Activated naive CD4-positive, alpha-beta T cell treated with anti-CD3 and anti-CD28 coated beads, Interleukin-2, amount 50 U/mL, for 16 hours (primary cell): Measurements from ENCODE around the gene SLC37A1.

Source experiments
- DNase-seq: peaks from one replicate; pipeline ENCODE4 v3.0.0-alpha.2; 2020

The SLC37A1 gene

DNA sequence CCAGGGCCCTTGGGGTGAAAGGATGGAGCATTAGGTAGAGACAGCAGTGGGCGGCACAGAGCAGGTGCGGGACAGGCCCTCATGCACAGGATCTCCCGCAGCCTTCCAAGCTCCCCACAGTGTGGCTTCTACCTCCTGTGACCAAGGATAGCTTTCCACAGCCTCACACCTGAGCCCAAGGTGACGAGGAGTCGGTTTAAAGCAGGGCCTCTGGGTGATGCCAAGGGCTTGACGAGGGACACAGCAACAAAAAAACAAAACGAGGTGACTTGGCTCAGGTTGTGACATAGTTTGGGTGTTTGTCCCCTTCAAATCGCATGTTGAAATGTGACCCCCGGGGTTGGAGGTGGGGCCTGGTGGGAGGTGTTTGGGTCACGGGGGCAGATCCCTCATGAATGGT is 32.9 kb upstream of the SLC37A1 start:
- DNase-seq: no peak

DNA sequence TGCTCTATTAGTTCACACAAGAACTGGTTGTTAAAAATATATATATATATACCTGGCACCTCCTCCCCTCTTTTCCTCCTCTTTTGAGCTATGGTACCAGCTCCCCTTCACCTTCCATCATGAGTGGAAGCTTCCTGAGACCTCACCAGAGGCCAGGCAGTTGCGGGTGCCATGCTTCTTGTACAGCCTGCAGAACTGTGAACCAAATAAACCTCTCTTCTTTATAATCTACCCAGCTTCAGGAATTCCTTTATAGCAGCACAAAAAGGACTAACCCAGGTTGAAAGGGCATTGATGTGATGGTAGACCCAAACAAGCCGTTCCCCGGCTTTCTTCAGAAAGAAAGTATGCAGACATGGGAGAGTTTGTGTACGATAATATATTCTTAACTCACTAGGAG is 32.5 kb upstream of the SLC37A1 start:
- DNase-seq: no peak

DNA sequence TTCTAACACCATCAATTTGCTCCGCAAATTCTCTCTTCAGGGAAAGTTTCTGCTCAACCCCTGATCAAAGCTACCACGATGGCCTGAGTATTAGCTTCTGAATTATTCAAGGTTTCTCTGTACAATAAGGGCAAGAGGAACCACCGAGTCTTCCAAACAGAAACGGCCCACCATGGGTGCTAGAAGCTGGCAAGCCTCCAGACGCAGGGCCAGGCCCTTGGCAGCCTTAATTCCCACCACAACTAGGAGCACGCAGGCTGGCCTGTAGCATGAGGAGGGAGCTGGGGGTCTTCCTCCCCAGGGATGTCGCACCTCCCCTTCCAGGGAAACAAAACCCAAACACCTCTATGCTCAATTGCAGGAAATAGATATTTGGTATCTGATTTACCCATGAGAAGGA is 28.7 kb upstream of the SLC37A1 start:
- no peak for DNase-seq

DNA sequence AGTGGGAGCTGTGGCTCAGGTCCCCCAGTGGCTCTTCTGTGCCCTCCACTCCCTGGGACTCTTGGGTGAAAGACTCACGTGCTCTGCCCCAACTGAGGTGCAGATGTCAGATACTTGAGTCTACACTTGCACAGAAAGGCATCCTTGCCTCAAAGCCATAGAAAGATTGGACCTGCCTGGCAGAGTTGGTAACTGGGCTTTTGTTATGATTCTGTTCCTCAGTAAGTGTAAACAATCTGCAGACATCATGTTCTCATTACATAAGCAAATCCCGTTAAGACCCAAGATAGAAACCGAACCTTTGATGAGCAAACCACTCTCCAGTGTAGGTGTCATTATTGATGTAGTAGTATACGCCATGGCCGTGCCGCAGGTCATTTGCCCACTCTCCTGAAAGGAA is 27.6 kb upstream of the SLC37A1 start:
- DNase-seq: no peak

DNA sequence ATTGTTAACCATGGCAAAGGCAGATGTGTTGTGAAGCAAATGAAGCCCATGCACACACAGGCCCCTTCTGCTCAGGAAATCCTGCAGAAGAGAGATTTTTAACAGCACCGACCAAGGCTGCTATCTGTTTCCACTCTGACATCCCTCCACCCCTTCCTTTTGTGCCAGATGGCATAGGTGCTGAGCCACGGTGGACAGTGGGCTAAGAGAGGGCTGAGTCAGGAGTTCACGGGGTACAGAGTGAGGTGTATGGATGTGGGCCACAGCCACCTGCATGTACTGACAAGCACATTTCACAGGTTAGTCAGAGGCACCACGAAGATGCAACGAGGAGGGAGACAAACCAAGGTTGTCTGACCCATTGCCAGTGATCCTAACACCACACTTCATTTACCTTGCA is 27.1 kb upstream of the SLC37A1 start:
- DNase-seq: no peak

DNA sequence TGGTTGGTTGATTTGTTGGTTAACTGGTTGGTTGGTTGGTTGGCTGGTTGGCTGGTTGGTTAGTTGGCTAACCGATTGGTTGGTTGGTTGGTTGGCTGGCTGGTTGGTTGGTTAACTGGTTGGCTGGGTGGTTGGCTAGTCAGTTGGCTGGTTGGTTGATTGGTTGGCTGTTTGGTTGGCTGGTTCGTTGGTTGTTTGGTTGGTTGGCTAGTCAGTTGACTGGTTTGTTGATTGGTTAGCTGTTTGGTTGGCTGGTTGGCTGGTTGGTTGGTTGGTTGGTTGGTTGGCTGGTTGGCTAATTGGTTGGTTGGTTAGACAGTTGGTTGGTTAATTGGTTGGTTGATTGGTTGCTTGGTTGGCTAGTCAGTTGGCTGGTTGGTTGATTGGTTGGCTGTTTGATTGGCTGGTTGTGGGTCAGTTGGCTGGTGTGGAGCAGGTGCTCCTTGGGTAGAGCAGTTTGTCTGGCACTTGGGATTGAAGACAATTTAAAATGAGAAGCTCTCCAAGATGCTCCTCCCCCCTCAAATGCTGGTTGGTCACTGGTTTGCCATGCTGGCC is 24.6 kb upstream of the SLC37A1 start:
- DNase-seq: no peak

DNA sequence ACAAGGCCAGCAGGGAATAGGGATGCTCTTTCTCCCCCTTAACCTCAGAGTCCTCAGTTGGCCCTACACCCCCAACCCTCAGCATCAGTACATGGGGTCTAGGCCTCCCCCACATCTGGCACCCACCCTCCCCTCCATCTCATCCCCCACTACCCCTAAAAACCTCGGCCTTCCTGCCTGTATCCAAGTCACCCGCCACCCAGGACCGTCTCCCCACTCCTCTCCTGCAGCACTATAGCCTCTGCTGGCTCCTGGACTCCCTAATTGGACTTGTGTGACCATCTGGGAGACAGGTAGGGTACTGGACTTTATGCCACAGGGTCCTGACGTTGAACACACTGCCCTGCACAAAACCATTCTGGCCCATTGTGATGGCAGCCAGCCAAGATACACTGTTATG is 23.7 kb upstream of the SLC37A1 start:
- no peak for DNase-seq

DNA sequence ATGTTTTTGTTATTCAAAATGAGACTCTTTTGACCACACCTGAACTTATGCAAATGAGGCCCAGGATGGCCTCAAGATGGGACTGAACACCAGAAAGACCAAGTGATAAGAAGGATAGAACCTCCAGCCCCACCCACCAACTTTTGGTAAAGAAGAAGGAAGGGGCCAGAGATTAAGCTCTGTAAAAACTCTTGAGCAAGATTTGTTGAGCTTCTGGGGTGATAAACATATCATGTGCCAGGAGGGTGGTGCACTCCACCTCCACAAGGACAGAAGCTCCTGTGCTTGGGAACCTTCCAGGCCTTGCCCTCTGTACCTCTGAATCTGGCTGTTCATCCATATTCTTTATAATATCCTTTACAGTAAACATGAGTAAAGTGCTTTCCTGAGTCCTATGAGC is 22.9 kb upstream of the SLC37A1 start:
- DNase-seq: no peak

DNA sequence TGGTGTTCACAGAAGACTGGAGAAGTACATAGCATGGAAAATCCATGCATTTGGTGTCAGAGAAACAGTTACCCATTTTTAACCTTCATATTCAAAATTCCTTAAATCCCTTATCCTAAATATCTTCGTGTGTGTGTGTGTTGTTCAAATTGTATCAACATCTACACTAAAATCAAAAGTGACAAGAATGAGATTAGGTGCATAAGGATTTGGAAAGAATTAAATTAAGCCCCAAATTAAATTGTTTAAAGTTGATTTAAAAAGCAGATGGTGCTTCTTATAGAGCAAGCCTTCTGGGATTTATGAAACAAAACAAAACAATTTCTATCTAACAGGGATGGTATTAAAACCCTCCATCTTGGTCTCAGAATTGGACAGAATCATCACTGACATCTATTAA is 22.3 kb upstream of the SLC37A1 start:
- no peak for DNase-seq

DNA sequence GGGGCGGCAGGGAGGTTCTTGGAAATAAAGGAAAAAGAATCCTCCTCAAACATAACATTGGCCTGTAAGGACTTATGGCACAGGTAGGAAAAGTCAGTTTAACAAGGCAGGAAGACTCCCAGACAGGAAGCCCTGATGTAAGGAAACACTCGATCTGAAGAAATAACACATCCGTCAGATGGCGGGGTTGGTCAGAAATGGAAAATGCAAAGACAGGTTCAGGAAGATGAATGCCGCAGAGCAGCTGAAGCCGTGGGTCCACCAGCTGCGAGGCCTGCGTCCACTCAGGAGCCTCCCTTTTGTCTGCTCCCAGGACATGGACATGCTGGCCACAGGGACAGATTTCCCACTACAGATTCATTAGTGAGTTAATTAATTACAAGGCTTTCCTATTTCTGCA is 21.5 kb upstream of the SLC37A1 start:
- no peak for DNase-seq

DNA sequence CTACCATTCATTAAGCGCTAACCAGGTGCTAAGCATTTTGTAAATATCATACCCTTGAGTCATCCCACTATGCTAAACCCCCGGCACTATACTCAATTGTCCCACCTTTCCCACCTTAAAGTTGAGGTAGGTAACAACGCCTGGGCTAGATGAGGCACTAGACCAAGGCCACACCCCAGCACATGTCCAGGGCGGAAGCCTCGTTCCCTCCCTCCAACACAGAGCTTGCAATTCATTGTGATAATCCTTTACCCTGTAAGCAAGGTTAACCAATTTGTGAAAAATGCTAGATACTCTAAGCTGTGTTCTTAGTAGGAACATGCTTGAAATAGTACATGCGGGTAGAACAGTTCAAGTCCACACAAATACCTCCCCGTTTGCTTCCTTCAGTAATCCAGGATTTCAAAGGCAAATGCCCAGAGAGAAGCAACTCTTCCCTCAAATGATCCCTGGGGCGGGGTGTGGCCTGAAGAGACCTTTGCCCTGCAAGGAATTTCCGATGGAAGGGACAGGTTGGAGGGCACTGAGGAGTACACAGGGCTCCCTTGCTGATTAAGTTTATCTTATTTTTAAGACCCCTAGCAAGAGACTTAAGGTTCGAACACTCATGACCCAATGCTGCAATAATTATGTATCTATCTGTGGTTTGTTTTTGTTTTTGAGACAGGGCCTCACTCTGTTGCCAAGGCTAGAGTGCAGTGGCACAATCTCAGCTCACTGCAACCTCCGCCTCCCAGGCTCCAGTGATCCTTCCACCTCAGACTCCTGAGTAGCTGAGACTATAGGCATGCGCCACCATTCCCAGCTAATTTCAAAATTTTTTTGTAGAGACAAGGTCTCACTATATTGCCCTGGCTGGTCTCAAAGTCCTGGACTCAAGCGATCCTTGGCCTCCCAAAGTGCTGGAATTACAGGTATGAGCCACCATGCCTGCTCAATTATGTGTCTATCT is 20.3 kb upstream of the SLC37A1 start:
- no peak for DNase-seq

DNA sequence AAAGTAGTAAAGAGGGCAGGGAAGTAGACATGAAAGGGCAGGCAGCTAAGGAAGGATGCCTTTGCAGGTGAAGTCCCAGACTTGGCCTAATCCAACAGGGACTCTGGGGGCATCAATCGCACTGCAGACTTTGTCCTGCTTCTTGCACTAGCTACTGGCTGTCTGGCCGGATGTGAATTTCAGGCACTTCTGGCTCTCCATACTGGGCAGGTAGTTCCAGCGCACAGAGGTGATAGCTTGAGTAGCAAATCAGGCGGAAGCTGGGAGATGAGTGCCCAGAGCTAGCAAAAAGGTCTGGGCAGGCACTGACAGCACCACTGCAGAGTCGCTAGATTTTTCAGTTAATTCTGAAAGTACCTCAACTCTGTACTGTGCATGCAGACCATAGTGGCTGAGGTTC is 18.6 kb upstream of the SLC37A1 start:
- no peak for DNase-seq

DNA sequence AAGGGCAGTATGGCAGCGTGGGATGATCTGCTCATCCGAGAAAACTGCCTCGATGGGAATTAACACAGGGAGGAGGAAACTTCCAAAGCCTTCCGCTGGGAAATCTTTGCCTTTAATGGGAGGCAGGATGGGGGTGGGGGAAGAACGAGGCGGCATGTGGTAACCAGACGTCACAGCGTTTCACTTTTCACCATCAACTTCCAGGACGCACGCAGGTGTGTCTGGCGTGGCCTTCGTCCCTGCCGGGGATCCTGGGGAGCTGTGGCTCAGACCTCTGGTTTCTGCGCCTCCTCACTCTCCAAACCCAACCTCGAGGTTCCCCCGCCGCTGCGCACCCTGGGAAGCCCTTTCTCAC is 17.9 kb upstream of the SLC37A1 start:
- no peak for DNase-seq

DNA sequence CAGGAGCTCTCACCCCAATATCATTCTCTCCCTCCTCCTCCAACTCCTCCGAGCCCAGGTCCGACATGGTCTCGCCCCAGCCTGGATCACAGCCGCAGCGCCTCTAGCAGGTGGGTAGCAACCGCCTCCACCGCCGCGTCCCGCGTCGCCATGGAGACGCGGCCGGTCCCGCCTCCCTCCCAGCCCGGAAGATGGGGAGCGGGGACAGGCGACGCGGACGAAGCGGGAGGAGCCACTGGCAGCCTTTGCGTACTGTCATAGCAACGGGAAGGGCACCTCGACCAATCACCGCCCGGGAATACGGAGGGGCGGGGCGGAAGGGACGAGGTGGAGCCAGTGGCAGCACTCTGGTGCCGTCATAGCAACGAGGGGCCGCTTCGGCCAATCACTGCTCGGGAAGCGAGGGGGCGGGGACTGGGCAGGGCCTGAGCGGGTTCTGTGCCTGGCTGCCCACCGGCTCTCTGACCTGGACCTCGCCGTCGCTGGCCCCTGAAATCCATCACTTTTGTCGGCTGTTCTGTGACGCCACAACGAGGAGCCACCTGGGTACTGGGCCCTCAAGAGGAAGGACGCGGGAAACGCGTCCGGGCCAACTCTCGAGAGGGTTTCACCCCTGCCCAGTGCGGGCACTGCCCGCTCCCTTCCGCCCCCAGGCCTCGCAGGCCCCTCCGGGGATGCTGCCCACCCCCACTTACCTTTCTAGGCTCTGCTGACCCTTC is 17.4 kb upstream of the SLC37A1 start, which contains the start of gene RSPH1:
TSS of gene RSPH1 (minus strand) at position 105 of the 719 bp plus-strand sequence. CDS start at position 67, 38 bp downstream.
- DNase-seq: peak; percentile 100

DNA sequence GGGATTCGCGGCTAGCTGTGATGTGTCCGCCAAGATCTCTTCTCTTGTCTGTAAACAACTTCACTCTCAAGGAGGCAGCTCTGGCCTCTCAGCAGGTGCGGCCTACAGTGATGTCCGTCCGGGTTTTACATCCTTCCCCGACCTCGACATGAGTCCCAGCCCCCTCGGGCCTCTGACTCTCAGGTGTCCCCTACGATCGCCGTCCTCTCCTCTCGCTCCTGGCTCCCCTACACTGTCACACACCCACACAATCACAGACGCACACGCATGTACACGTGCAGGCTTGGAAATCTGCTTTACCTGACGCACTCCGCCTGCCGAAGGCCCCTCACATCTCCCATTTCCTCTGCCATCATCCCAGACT is 16.8 kb upstream of the SLC37A1 start:
- no peak for DNase-seq

DNA sequence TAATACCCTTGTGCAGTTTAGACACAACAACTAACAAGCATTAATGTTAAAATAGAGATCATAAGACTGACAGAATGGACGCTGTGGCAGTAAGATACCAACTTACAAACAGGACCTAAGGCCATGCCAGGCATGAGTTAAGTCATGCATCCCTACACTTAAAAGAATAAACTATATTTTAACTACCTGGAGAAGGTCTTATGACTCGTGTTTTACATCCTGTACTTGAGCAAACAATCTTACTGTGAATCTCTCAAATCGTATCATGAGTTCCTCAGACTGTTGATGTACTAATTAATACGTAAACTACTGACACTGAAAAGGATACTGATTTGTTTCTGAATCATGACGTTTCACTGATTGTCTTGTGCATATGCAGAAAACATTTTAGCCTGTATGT is 15.6 kb upstream of the SLC37A1 start:
- no peak for DNase-seq

DNA sequence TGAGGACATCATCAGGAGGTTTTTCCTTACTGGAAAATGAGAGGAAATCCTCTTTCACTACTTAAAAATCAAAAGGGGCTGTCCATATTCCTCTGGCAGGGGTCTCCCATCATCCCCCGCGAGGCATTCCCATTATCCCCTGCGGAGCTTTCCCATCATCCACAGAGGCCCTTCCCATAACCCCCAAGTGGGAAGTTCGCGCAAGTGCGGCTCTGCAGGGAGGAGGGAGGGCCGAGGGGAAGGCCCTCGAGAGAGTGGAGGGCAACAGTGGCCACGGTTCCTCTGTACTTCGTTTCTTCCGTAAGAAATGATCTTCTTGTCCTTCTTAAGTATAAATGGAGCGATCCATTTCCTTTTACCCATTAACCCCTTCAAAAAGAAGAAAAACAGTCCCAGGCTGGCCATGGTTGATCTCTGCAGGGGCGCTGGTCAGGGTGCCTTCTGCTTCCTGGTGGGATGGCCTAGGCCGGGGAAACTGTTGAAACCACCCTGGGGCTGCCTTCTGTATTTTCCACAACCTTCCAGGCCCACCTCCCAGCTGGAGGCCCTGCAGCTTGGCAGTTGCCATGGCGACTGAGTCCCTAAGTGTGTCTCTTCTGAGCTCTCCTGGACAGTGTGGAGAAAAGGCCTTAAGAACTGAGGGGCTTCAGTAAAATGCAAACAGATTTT is 14.1 kb upstream of the SLC37A1 start:
- no peak for DNase-seq

DNA sequence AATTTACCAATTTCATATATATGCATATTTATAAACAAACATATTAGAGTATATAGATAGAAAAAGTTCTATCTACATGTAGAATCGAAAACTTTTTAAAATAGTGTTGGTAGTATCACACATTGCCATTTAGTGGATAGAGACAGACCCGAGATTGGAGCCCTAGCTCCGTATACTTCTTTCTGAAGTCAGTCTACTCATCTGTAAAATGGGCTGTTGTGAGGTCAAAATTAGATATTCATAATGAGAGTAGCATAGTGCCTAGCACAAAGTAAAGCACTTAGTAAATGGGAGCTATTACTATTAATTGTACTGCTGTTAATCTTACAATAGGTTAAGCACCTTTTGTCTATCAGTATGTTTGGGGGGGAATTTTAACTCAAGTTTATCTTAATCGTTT is 13.4 kb upstream of the SLC37A1 start:
- no peak for DNase-seq

DNA sequence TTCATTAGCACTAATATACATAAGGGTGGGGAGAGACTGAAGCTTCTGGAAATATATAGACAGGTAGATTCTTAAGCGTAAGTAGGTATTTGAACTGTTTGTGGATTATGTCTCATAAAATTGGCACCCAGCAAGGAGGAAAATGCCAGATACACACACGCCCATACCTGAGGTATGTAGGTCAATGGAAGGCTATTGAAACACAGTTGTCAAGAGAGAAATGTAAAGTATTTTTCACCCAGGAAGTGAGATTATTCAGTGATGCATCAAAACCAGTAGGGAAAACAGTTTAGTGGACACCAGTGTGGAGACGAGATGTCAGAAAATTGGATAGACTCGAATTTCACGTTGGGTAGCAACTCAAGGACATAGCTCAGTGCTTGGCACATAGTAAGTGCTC is 12.9 kb upstream of the SLC37A1 start:
- no peak for DNase-seq

DNA sequence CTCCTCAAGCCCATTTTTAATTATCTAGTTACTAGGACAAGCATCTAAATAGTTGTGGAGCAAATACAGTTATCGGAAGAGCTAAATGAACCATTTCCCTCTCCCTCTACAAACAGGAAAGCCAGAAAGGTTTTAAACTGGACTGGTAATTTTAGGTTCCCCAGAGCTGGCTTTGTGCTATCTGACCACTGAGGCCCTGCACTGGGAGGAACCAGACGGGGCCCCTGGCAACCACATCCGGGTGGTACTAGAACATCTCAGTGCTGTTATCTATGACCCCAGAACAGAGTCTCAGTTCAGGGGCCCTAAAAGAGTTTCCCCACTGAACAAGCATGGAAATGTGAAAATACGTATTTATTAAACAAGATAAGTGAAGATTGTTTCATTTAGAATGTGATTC is 9.9 kb upstream of the SLC37A1 start:
- DNase-seq: no peak

DNA sequence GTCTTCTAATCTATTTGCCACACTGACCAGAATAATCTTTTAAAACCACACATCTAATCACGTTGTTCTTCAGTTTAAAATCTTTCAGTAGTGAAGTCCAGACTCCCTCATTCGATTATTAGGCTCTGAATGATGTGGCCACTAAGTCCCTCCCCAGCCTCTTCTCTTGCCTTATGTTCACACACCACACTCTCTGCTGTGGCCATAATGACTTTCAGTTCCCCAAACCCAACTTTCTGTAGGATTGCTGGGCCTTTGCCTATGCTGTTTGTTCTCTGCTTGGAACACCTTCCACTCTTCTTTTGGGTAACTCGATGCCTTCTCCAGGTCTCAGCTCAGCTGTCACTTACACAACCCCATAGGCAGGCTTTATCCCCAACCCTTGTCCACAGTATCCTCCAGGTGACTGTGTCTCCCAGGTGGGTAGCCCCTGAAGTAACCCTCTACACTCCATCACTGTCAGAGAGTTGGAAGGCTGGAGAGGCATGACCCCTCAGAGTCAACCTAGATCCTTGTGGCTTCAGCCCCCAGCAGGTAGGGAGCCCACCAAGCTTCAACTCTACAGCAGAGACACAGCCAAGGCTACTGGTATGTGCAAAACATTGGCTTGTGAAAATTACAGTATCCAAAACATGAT is 8.4 kb upstream of the SLC37A1 start:
- DNase-seq: no peak

DNA sequence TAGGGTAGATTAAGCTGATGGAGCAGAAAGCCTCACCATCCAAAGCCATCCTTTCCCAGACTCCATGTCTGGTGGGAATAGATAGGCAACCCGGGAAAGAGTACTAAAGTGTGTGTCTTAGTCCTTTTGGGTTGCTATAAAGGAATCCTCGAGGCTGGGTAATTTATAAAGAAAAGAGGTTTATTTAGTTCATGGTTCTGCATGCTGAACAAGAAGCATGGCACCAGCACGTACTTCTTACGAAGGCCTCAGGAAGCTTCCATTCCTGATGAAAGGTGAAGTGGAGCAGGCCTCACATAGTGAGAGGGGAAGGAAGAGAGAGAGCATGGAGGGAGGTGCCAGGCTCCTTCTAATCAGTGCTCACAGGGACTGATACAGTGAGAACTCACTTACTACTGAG is 6.2 kb upstream of the SLC37A1 start:
- DNase-seq: no peak

DNA sequence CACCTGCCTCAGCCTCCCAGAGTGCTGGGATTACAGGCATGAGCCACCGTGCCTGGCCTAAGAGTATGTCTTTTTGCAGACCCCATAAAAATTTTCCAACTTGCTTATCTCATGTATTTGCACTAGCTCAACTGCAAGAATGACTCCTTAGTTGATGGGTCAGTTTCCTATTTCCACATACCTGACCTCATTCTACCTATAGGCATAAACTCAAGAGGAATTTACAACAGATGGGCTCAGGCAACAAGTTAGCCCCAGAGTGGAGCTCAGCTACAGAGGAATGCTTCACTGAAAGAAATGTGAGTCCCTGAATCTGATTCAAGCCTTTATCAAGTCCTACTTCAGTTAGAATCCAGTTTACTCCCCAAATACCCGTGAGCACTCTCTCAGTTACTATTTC is 5.3 kb upstream of the SLC37A1 start:
- no peak for DNase-seq
